ENCODE results near the gene CLRN3. TPM values are rescaled to one million over a fixed set of nuclear protein-coding genes. Genes with fewer than 3 reads are reported as not detected.

The CLRN3 gene
- total RNA-seq, 1 experiment from 2014 or later = not detected

DNA sequence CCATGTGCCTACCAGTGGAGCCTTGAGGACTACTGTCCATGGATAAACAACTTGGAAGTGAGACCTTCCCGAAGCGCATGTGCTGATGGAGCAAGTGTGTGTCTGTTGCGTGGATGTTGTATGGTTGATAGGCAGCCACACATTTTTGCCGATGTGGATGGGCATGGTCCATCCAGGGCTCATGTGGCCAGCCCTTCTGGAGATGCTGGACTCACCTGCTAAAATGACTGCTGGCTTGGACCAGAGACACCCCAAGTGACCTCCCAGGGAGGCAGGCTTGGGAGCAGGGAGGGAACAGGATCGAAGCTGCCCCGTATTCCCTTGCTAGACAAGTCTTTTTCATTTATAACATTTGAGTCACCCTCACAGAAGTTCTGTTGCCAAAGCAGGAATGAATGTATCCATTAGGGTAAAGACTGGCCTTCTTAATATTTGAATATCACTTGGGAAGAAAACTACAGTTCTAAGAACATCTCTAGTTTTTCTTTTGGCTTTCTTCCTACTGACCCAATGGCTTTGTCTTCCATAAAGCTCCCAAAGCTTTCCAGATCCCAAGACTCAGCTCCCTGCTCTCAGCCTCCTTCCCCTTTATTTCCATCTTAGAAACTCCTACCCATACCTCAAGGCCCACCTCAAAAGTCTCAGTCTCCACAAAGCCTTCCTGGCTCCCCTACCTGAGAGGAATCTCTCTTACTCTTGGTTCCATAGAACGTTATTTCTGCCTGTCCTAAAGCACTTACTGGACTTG is 17.1 kb upstream of the CLRN3 start:
- Histone ChIP-seq H3K9me3 (ENCODE audit: insufficient read depth, low read depth) (no peaks in the 10 kb centered on the region), H3K9me2 (ENCODE audit: insufficient read depth) (no peaks in the 10 kb centered on the region), H2AFZ (no peak overlapping the region), H3K79me2 (ENCODE audit: low read depth) (peaks cover 27% of the 10 kb centered on the region), H3K27me3 (ENCODE audit: insufficient read depth, low read depth) (no peaks in the 10 kb centered on the region), H3K4me2 (peak overlapping the region; percentile 23), H3K4me1 (replicated peaks; ENCODE audit: insufficient read depth) (peaks cover 35% of the 10 kb centered on the region), H4K20me1 (ENCODE audit: insufficient read depth) (no peaks in the 10 kb centered on the region), H3K27ac (no peak overlapping the region), H3F3A (ENCODE audit: insufficient read depth, low read depth) (no peaks in the 10 kb centered on the region), H3K36me3 (ENCODE audit: low read depth) (no peaks in the 10 kb centered on the region), H3K4me3 (no peak overlapping the region)
- no TSS peak for BruUV-seq (replicated peaks)
- ChIA-PET CTCF (no interaction called here), POLR2A (ENCODE audit: unreplicated experiment) (no interaction called here)
- DNase-seq = no peak
- TF ChIP-seq, protein P1, sequence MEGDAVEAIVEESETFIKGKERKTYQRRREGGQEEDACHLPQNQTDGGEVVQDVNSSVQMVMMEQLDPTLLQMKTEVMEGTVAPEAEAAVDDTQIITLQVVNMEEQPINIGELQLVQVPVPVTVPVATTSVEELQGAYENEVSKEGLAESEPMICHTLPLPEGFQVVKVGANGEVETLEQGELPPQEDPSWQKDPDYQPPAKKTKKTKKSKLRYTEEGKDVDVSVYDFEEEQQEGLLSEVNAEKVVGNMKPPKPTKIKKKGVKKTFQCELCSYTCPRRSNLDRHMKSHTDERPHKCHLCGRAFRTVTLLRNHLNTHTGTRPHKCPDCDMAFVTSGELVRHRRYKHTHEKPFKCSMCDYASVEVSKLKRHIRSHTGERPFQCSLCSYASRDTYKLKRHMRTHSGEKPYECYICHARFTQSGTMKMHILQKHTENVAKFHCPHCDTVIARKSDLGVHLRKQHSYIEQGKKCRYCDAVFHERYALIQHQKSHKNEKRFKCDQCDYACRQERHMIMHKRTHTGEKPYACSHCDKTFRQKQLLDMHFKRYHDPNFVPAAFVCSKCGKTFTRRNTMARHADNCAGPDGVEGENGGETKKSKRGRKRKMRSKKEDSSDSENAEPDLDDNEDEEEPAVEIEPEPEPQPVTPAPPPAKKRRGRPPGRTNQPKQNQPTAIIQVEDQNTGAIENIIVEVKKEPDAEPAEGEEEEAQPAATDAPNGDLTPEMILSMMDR (conservative IDR thresholded peaks at IDR 0.05) = no peak
- no peak for TF ChIP-seq EZH2 (IDR thresholded peaks at IDR 0.05; ENCODE audit: low read depth)
- intact Hi-C loops (cut with micrococcal nuclease; ENCODE audit: unreplicated experiment) = loop anchor here (2.0 kb wide), 2 partner anchors 13 to 73 kb away; no protein-coding TSS in a partner anchor

DNA sequence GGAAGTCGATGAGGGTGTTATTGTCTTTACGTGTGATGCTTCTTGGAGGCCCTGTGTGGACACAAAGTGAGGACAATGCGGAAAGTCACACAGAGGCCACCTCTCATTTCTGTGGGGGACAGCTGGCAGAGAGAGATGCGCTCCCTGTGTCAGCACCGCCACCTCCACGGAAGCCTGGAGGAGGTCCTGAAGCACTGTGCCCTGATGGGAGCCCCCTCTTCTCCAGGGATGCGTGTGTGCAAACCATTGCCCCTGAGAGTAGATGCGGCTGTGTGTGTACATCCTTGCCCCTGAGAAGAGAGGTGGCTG is 16.2 kb upstream of the CLRN3 start:
- Histone ChIP-seq H3K36me3 (ENCODE audit: low read depth) (no peaks in the 10 kb centered on the region), H3K27me3 (ENCODE audit: insufficient read depth, low read depth) (no peaks in the 10 kb centered on the region), H3K9me2 (ENCODE audit: insufficient read depth) (no peaks in the 10 kb centered on the region), H3F3A (ENCODE audit: insufficient read depth, low read depth) (no peaks in the 10 kb centered on the region), H4K20me1 (ENCODE audit: insufficient read depth) (no peaks in the 10 kb centered on the region), H3K79me2 (ENCODE audit: low read depth) (peaks cover 27% of the 10 kb centered on the region), H3K4me1 (replicated peaks; ENCODE audit: insufficient read depth) (peaks cover 35% of the 10 kb centered on the region), H2AFZ (no peak overlapping the region), H3K9me3 (ENCODE audit: insufficient read depth, low read depth) (no peaks in the 10 kb centered on the region), H3K4me3 (no peak overlapping the region), H3K4me2 (peak overlapping the region; percentile 74), H3K27ac (peak overlapping the region; percentile 68)
- CTCF ChIA-PET = interaction anchor here (0.6 kb wide), 1 partner anchor 55 kb away, joined by 3 read pairs; no protein-coding TSS in a partner anchor
- BruUV-seq (replicated peaks) = no TSS peak
- POLR2A ChIA-PET (ENCODE audit: unreplicated experiment) = interaction anchor here (0.6 kb wide), 1 partner anchor 69 kb away, joined by 4 read pairs; no protein-coding TSS in a partner anchor
- no peak for TF ChIP-seq EZH2 (IDR thresholded peaks at IDR 0.05; ENCODE audit: low read depth)
- TF ChIP-seq, protein P1 (conservative IDR thresholded peaks at IDR 0.05) = no peak
- DNase-seq = no peak
- intact Hi-C loops (cut with micrococcal nuclease; ENCODE audit: unreplicated experiment) = loop anchor here (1.0 to 2.0 kb wide), 5 partner anchors 14 to 102 kb away; no protein-coding TSS in a partner anchor

DNA sequence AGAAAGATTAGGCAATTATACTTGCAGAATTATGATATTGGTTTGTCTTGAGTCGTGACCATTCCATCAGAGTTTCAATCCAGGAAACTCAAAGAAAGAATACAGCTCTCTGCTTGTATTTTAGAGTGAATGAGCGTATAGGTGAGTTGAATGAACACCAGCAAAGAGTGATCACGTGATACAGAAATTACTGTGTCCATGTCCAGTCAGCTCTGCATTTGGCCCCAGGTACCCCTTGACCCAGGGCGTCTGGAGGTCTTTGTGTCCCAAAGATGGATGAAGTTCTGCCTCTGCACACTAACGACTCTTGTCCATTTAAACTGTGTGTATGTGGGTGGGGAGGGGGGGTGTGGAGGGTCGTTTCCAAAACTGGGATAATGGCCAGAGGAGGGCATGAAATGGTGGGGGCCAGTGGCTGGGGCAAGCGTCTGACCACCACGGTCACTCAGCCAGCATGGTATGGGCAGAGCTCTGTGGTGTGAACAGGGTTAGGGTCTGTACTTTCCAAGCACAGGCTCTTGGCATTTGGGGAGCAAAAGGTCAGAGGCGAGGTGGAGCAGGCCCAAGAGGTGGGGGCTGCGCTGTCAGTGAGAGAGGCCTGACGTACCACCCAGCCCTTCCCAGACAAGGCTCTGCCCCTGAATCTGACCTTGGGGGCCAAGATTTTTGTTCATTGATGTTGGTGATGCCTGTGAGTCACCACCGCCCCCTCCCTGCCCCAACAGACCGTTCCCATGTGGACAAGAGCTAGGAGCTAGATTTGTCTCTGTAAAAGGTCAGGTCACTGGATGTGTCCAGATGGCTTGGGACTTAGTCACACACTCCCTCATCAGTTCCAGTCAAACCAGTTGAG is 15.6 kb upstream of the CLRN3 start:
- CTCF ChIA-PET = interaction anchor here (0.6 to 1.5 kb wide), 2 partner anchors 55 to 104 kb away, joined by 3 read pairs; no protein-coding TSS in a partner anchor

More for the DNA sequence above, 15.6 kb upstream of the CLRN3 start:
- no peaks in the 10 kb centered on the region for H3K27me3 ChIP-seq (ENCODE audit: insufficient read depth, low read depth)
- H3K4me2 ChIP-seq = peak overlapping the region; percentile 74
- H4K20me1 ChIP-seq (ENCODE audit: insufficient read depth) = no peaks in the 10 kb centered on the region
- H3F3A ChIP-seq (ENCODE audit: insufficient read depth, low read depth) = no peaks in the 10 kb centered on the region
- H2AFZ ChIP-seq = no peak overlapping the region
- no TSS peak for BruUV-seq (replicated peaks)
- peak overlapping the region; percentile 68 for H3K27ac ChIP-seq
- no peaks in the 10 kb centered on the region for H3K9me3 ChIP-seq (ENCODE audit: insufficient read depth, low read depth)
- H3K4me1 ChIP-seq (replicated peaks; ENCODE audit: insufficient read depth) = peaks cover 35% of the 10 kb centered on the region
- H3K9me2 ChIP-seq (ENCODE audit: insufficient read depth) = no peaks in the 10 kb centered on the region
- POLR2A ChIA-PET (ENCODE audit: unreplicated experiment) = interaction anchor here (0.6 kb wide), 1 partner anchor 69 kb away, joined by 4 read pairs; no protein-coding TSS in a partner anchor
- intact Hi-C loops (cut with micrococcal nuclease; ENCODE audit: unreplicated experiment) = loop anchor here (1.0 to 2.0 kb wide), 5 partner anchors 14 to 103 kb away; no protein-coding TSS in a partner anchor
- H3K4me3 ChIP-seq = peak overlapping the region; percentile 67
- peaks cover 27% of the 10 kb centered on the region for H3K79me2 ChIP-seq (ENCODE audit: low read depth)
- no peaks in the 10 kb centered on the region for H3K36me3 ChIP-seq (ENCODE audit: low read depth)
- DNase-seq = peak; percentile 70 to 96
- TF ChIP-seq EZH2 (IDR thresholded peaks at IDR 0.05; ENCODE audit: low read depth) = no peak
- TF ChIP-seq, protein P1 (conservative IDR thresholded peaks at IDR 0.05) = no peak

Measured in PC-9 (cell line).